Small intestine (tissue), 7 donors: Measurements from ENCODE around the gene TELO2. TPM values are rescaled to one million over a fixed set of nuclear protein-coding genes. Genes with fewer than 3 reads are reported as not detected.
A peak's percentile ranks its signal among the peaks of the same experiment; 100 is the strongest.

ENCODE experiments used
- DNase-seq, 2 donors: peaks; one replicate each; pipeline versions ENCODE4 v3.0.0 to v3.0.0-alpha.2; 2013
- FAIRE-seq: peaks from 2 replicates; lab custom pipeline; 2012; peaks lifted over from hg19 to GRCh38; lab: Jason Lieb, UNC
- H3K27ac ChIP-seq, 3 donors: one replicate each; pipeline ENCODE4 v1.5.1; 2013; ENCODE audit warnings: low read length in 2 of 3, mild to moderate bottlenecking in 2 of 3, control low read depth in 1 of 3, inconsistent platforms in 1 of 3, low read depth in 1 of 3, moderate library complexity in 1 of 3
- H3K27me3 ChIP-seq, 3 donors: one replicate each; pipeline ENCODE4 v1.6.1; 2013; ENCODE audit warnings: low read length in 3 of 3, inconsistent platforms in 1 of 3; ENCODE audit not compliant: control insufficient read depth in 3 of 3, insufficient read depth in 3 of 3
- H3K36me3 ChIP-seq, 3 donors: one replicate each; pipeline ENCODE4 v1.6.1; 2013; ENCODE audit warnings: low read length in 3 of 3, inconsistent platforms in 1 of 3, low read depth in 1 of 3, mild to moderate bottlenecking in 1 of 3, moderate library complexity in 1 of 3; ENCODE audit not compliant: control insufficient read depth in 3 of 3, insufficient read depth in 2 of 3
- H3K4me1 ChIP-seq, 3 donors: one replicate each; pipeline ENCODE4 v1.6.1; 2013; ENCODE audit warnings: low read length in 2 of 3, inconsistent platforms in 1 of 3, low read depth in 1 of 3, mild to moderate bottlenecking in 1 of 3, moderate library complexity in 1 of 3; ENCODE audit not compliant: control insufficient read depth in 3 of 3, insufficient read depth in 2 of 3
- H3K4me3 ChIP-seq, 3 donors: one replicate each; pipeline ENCODE4 v1.5.1; 2013; ENCODE audit warnings: low read length in 3 of 3, control low read depth in 1 of 3, inconsistent platforms in 1 of 3, low read depth in 1 of 3, mild to moderate bottlenecking in 1 of 3, moderate library complexity in 1 of 3
- H3K9me3 ChIP-seq, 2 donors: one replicate each; pipeline ENCODE4 v1.6.1; 2013; ENCODE audit warnings: low read depth in 1 of 2, low read length in 1 of 2; ENCODE audit not compliant: control insufficient read depth in 2 of 2, insufficient read depth in 1 of 2
- WGBS, 3 donors: extraction: QIAGEN DNeasy Blood & Tissue Kit; methylation state at CpG; one replicate each; pipeline ENCODE4 v1.1.7; 2013; 5-methylcytosine and 5-hydroxymethylcytosine counted together
- polyA plus RNA-seq, 4 donors: library from polyadenylated mRNA; stranded (reverse) in 3 of 4; unstranded in 1 of 4; fragments of 200-250 nt in 3 of 4; fragments of 120-200 nt in 1 of 4; gene quantifications; one replicate each; pipeline versions ENCODE4 v1.2.1 to v1.2.3, GENCODE V29; 2013
- donor health status: healthy with polysubstance abuse.
- donor health status: control.
- donor health status: control.
- donor health status: Bipolar disorder and iron deficiency.
- donor health status: healthy.

Gene TELO2
- polyA plus RNA-seq, 4 donors, result 41.3 to 50.3 (median 44.7) TPM

- H3K36me3 ChIP-seq, result peaks cover 0 to 80% (median 0%) of the 10 kb centered on the region in 3 donors
- H3K9me3 ChIP-seq, result no peaks in the 10 kb centered on the region
- FAIRE-seq (no peak), DNase-seq (no peak)
- H3K27ac ChIP-seq, result no peak overlapping the region
- no peak overlapping the region for H3K4me3 ChIP-seq
- peaks cover 0 to 4% (median 0%) of the 10 kb centered on the region in 3 donors for H3K4me1 ChIP-seq
- H3K27me3 ChIP-seq, result no peaks in the 10 kb centered on the region
- 87 to 89% (median 88%) methylated on average over 39 to 41 of the region's 41 CpGs for WGBS, 3 donors
Observed at GRCh38 chr16:1541293-1542165, 48.4 kb downstream of the TELO2 start.

- H3K4me1 ChIP-seq, result peaks cover 0 to 4% (median 0%) of the 10 kb centered on the region in 3 donors
- H3K27me3 ChIP-seq, result no peaks in the 10 kb centered on the region
- 23 to 65% (median 51%) methylated on average over 2 of the region's 2 CpGs for WGBS, 3 donors
- peaks cover 0 to 80% (median 0%) of the 10 kb centered on the region in 3 donors for H3K36me3 ChIP-seq
- H3K9me3 ChIP-seq, result no peaks in the 10 kb centered on the region
- H3K27ac ChIP-seq, result no peak overlapping the region
- FAIRE-seq (no peak), DNase-seq (no peak)
- H3K4me3 ChIP-seq, result no peak overlapping the region
Observed at GRCh38 chr16:1542166-1542500, 49.0 kb downstream of the TELO2 start.

- Histone ChIP-seq H3K36me3 (peaks cover 0 to 79% (median 0%) of the 10 kb centered on the region in 3 donors), H3K4me1 (peaks cover 0 to 4% (median 0%) of the 10 kb centered on the region in 3 donors), H3K4me3 (no peak overlapping the region), H3K27ac (peak overlapping the region in 1 of 3 donors; percentile 49), H3K27me3 (no peaks in the 10 kb centered on the region), H3K9me3 (no peaks in the 10 kb centered on the region)
- WGBS, 3 donors, result 91 to 96% (median 96%) methylated on average over 18 of the region's 18 CpGs
- FAIRE-seq (no peak), DNase-seq (no peak)
Observed at GRCh38 chr16:1542533-1542932, 49.4 kb downstream of the TELO2 start.

DNA sequence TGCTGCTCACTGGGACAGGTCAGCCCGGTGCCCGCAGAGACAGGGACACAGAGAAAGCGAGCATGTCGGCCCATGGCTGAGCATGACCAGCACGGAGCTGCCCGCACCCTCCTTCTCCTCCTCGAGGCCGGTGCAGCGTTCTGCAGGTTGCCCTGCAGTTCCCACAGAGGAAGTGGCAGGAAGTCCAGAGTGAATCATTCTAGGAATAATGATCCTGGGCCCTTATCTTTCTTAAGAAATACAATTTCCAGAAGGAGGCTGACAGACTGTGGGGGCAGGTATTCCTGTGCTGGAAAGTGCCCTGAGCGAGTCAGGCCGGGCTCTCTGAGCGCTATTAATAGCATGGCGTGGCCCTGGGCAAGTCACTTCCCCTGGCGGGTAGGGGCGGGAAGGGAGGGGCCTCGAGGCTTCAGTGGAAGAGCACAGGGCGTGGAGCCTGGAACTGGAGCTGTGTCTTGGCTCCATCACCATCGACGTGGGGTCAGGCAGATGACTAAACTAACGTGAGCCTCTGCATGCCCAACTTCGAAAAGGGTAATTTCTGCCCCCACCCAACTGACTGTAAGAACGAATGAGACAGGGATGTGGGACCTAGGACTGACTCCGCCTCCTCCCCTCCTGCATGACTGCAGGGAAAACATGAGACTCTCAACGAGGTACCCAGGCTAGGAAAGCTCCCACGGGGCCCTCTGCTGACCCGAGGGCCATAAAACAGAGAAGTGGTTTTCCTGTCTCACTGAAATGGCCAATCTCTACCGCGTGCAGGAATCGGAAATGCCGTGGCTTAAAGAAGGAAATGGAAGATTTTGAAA is 50.1 kb downstream of the TELO2 start:
- Histone ChIP-seq H3K27me3 (no peaks in the 10 kb centered on the region), H3K9me3 (no peaks in the 10 kb centered on the region), H3K4me1 (peaks cover 0 to 4% (median 0%) of the 10 kb centered on the region in 3 donors), H3K36me3 (peaks cover 0 to 79% (median 0%) of the 10 kb centered on the region in 3 donors), H3K27ac (peak overlapping the region in 1 of 3 donors; percentile 76), H3K4me3 (no peak overlapping the region)
- FAIRE-seq (no peak), DNase-seq (peak; percentile 31)
- 49 to 63% (median 50%) methylated on average over 30 of the region's 30 CpGs for WGBS, 3 donors

DNA sequence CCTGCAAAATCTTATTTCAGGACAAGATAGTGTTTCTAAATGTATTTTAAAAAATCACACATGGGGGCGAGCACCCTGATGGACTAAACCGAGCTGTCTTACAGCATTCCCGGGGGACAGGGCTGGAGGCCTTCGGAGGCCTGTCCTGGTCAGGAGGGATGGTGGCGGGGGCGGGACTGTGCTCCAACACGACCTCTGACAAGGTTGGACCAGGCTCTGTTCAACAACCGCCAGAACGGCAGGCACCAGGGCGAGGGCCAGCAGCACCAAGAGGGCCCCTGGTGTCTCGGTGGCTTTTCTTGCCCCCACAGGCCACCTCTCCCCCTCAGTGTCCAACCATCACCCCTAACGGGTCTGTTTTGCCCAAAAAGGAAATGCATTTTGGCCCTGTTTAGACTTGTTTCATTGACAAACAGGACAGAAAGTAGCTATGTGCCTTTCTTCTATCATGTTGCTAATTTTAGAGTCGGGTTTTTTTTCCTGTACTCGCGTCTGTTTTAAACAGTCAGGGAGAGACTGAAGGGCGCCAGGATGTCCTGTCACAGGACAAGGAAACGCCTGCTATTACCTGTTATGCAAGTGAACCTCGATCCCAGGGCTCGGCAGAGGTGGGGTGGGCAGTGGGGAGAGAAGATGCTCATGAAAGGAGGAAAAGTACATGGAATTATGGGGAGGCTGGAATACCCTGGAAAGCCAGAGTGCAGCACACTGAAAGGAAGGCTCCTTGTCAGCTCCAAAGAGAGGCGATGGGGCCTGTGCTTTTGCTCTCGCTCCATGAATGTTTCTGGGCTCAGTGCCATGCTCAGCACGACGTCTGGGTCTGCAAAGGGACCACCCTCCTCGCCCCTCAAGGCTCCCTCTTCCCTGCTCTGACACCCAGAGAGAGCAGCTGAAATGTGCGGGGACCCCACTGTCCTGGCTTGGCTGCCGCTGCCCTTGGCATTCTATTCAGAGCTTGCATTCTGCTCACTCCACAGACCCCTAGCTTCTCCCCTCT is 52.2 kb downstream of the TELO2 start:
- FAIRE-seq, result no peak
- 37 to 51% (median 49%) methylated on average over 26 of the region's 26 CpGs for WGBS, 3 donors
- peak overlapping the region in 2 of 3 donors; percentile 59 to 83 for H3K27ac ChIP-seq

GRCh38 chr16:1546430-1546829 is 53.3 kb downstream of the TELO2 start:
- WGBS, 3 donors, result 86 to 93% (median 91%) methylated on average over 16 of the region's 16 CpGs
- Histone ChIP-seq H3K36me3 (peaks cover 0 to 77% (median 0%) of the 10 kb centered on the region in 3 donors), H3K4me1 (peaks cover 0 to 4% (median 0%) of the 10 kb centered on the region in 3 donors), H3K27me3 (no peaks in the 10 kb centered on the region), H3K4me3 (no peak overlapping the region), H3K27ac (peak overlapping the region in 1 of 3 donors; percentile 83), H3K9me3 (no peaks in the 10 kb centered on the region)
- FAIRE-seq (no peak), DNase-seq (no peak)

More for the DNA sequence above, 52.2 kb downstream of the TELO2 start:
- peaks cover 0 to 77% (median 0%) of the 10 kb centered on the region in 3 donors for H3K36me3 ChIP-seq
- peaks cover 0 to 4% (median 0%) of the 10 kb centered on the region in 3 donors for H3K4me1 ChIP-seq
- H3K9me3 ChIP-seq, result no peaks in the 10 kb centered on the region
- DNase-seq, result peak in 1 of 2 donors; percentile 51
- no peak overlapping the region for H3K4me3 ChIP-seq
- no peaks in the 10 kb centered on the region for H3K27me3 ChIP-seq

GRCh38 chr16:1548233-1548632 is 55.1 kb downstream of the TELO2 start:
- H3K27me3 ChIP-seq, result no peaks in the 10 kb centered on the region
- peaks cover 0 to 4% (median 0%) of the 10 kb centered on the region in 3 donors for H3K4me1 ChIP-seq
- H3K9me3 ChIP-seq, result no peaks in the 10 kb centered on the region
- DNase-seq, result no peak
- FAIRE-seq, result no peak
- H3K36me3 ChIP-seq, result peaks cover 0 to 71% (median 0%) of the 10 kb centered on the region in 3 donors
- no peak overlapping the region for H3K4me3 ChIP-seq
- H3K27ac ChIP-seq, result peak overlapping the region in 1 of 3 donors; percentile 52
- 67 to 88% (median 77%) methylated on average over 5 of the region's 5 CpGs for WGBS, 3 donors
